Measurements from ENCODE around the gene SORCS2.

GRCh38 chr4:7710126-7710525, 517.8 kb downstream of the SORCS2 start:
- TF ChIP-seq CTCF (IDR thresholded peaks at IDR 0.05) = no peak
- TF ChIP-seq POLR2A (IDR thresholded peaks at IDR 0.05) = no peak
